ENCODE data around the gene DISC1.

DNA sequence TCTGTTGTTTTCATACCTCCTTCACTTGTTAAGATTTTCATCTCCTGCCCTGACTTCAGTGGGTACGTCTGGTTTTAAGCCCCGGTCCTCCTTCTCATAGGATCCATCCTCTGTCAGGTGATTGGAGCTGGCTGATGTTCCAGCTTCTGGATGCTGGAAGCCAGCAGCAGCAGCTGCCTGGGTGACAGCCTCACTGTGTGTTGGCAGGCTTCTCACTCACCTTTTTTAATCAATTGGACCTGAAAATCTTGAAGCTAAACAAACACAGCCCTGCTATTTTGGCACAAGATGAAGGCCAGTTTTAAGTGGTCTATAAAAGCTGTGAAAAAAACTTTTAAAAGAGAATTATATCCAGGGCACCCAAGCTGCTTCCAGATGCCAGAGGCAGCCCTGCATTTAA, 181.0 kb downstream of the DISC1 start:
- TF ChIP-seq, protein P1, sequence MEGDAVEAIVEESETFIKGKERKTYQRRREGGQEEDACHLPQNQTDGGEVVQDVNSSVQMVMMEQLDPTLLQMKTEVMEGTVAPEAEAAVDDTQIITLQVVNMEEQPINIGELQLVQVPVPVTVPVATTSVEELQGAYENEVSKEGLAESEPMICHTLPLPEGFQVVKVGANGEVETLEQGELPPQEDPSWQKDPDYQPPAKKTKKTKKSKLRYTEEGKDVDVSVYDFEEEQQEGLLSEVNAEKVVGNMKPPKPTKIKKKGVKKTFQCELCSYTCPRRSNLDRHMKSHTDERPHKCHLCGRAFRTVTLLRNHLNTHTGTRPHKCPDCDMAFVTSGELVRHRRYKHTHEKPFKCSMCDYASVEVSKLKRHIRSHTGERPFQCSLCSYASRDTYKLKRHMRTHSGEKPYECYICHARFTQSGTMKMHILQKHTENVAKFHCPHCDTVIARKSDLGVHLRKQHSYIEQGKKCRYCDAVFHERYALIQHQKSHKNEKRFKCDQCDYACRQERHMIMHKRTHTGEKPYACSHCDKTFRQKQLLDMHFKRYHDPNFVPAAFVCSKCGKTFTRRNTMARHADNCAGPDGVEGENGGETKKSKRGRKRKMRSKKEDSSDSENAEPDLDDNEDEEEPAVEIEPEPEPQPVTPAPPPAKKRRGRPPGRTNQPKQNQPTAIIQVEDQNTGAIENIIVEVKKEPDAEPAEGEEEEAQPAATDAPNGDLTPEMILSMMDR (conservative IDR thresholded peaks at IDR 0.05; ENCODE audit: low read depth, low read length): no peak
- TF ChIP-seq EZH2 (IDR thresholded peaks at IDR 0.05; ENCODE audit: borderline replicate concordance, low read depth, low read length, poor library complexity, severe bottlenecking): no peak
